ENCODE measurements around the gene OTOP2. TPM values are rescaled to one million over a fixed set of nuclear protein-coding genes. Genes with fewer than 3 reads are reported as not detected.
"Not testable (repeated sequence)": the region's sequence is repeated elsewhere in the genome, so short reads cannot be mapped to it uniquely, and the experiment has no call there.

The OTOP2 gene
- total RNA-seq, 1 donor from 2014 or later, result not detected

DNA sequence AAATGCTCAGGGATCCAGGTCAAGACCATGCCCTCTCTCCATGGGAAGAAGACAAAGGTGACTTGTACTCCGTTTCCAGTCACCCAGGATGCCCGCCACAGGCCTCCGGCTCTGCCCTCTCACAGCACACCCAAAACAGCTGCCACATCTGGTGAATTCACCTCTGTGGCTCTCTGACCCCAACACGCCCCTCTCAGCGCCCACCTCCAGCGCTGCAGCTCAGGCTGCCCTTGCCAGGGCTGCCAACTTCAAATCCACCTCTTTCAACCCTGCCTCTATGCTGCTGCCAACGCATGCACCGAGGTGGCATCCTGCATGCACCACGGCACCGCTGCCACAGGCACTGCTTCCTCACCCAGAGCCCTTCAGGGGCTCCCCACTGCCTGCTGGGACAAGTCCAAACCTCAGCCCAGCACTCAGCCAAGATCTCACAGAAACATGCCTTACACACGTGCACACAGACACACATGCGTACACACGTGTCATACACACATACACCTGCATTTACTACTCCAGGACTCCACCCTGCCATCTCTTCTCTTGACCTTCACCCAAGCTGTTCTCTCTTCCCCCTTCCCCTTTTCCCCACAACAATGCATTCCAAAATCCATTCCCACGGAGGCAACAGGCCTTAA is 41.0 kb downstream of the OTOP2 start:
- DNase-seq (ENCODE audit: low read depth), result no peak
- TF ChIP-seq, protein P1, sequence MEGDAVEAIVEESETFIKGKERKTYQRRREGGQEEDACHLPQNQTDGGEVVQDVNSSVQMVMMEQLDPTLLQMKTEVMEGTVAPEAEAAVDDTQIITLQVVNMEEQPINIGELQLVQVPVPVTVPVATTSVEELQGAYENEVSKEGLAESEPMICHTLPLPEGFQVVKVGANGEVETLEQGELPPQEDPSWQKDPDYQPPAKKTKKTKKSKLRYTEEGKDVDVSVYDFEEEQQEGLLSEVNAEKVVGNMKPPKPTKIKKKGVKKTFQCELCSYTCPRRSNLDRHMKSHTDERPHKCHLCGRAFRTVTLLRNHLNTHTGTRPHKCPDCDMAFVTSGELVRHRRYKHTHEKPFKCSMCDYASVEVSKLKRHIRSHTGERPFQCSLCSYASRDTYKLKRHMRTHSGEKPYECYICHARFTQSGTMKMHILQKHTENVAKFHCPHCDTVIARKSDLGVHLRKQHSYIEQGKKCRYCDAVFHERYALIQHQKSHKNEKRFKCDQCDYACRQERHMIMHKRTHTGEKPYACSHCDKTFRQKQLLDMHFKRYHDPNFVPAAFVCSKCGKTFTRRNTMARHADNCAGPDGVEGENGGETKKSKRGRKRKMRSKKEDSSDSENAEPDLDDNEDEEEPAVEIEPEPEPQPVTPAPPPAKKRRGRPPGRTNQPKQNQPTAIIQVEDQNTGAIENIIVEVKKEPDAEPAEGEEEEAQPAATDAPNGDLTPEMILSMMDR (conservative IDR thresholded peaks at IDR 0.05; ENCODE audit: low read depth, low read length), result no peak
- H3K4me3 ChIP-seq (ENCODE audit: low read depth, low read length), result no peak overlapping the region

DNA sequence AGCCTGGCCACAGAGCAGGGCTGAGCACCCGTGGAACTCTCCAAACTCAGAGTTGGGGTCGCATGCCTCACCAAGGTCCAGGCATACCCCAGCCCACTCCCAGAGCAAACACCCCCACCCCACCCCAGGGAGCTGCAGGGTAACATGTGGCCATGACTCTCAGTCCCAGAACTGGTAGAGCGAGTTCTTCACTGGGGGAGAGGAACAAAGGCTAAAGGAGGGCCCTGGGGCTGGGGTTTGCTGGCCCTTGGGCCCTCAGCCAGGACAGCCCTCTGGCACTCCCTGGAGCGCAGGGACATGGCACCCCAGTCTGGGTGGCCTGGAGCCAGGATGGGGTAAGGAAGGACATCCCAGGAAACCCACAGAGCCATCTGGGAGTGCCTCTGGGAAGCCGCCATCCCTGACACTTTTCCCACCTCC is 44.3 kb downstream of the OTOP2 start:
- no peak for DNase-seq (ENCODE audit: low read depth)
- TF ChIP-seq, protein P1 (conservative IDR thresholded peaks at IDR 0.05; ENCODE audit: low read depth, low read length), result no peak
- H3K4me3 ChIP-seq (ENCODE audit: low read depth, low read length), result no peak overlapping the region

DNA sequence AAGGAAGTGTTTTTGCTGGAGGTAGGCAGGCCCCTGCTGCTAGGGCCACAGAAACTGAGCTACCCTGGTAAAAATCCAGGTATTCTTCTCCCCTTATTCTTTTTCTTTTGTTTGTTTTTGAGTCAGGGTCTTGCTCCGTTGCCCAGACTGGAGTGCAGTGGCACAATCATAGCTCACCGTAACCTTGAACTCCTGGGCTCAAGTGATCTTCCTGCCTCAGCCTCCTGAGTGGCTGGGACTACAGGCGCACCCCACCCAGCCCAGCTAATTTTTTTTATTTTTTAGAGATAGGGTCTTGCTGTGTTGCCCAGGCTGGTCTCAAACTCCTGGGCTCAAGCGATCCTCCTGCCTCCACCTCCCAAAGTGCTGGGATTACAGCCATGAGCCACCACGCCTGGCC is 45.4 kb downstream of the OTOP2 start:
- not testable (repeated sequence) for DNase-seq (ENCODE audit: low read depth); H3K4me3 ChIP-seq (ENCODE audit: low read depth, low read length)

DNA sequence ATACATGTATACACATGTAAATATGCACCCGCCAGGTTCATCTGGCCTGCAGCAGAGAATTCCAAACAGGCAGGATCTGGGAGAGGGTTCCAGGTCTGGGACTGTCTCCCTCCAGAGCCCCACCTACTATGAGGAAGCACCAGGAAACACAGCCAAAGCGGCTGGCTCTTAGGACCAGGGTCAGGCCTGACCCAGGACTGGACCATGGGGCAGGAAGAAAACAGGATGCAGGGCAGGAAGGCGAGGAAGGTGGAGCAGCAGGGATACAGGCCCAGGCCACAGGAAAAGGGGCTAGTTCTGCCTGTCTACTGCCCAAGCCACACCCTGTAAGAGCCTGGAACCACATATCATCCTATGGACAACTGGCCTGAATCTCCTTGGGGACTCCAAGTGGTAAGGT is 46.3 kb downstream of the OTOP2 start:
- no peak overlapping the region for H3K4me3 ChIP-seq (ENCODE audit: low read depth, low read length)
- DNase-seq (ENCODE audit: low read depth), result no peak
- TF ChIP-seq, protein P1 (conservative IDR thresholded peaks at IDR 0.05; ENCODE audit: low read depth, low read length), result no peak

DNA sequence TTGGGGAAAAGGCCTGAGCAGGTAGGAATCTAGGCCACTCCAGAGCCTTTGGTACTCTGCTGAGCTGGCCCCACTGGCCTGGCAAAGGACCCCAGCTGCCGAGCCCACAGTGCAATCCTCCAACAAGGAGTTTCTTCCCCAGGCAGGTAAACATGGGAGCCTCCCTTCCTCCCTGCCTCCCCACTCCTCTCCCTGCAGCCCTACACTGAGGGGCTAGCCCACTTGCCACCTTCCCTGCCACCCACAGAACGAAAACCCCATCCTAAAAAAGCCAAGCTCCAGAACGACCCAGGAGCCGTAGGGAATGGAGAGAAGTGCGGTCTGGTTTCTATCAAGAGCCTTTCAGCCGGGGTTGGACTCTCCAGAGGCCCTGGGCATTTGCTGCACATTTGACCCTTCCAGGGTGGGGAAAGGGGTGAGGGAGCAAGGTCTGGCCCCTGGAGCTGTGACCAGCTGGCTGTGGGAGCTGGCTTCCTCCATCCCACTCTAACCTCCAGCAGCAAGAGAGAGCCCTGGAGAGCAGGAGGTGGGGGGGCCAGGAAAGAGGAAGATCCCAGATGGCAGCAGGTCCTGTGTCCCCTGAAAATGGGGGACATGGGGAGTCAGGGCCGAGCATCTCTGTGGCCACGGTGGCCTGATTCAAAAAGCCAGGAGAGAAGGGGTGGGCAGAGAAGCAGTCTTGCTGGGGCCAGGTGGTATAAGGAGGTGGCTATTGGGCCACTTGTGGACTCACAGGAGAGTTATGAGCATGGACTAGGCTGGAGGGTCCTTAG is 47.2 kb downstream of the OTOP2 start:
- DNase-seq (ENCODE audit: low read depth), result no peak
- H3K4me3 ChIP-seq (ENCODE audit: low read depth, low read length), result no peak overlapping the region
- TF ChIP-seq, protein P1 (conservative IDR thresholded peaks at IDR 0.05; ENCODE audit: low read depth, low read length), result no peak

DNA sequence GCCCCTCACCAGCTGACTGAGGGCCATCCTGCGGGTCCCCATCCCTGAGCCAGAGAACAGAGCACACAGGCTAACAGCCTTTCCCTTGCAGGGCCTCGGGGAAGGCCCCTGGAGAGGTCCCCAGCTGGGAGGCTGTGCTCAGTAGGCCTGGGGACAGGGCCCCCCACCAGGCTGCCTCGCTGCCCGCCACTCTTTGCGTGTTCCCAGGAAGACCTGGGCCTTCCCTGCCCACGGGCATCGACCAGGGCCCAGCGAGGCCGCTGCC is 47.7 kb downstream of the OTOP2 start:
- TF ChIP-seq, protein P1 (conservative IDR thresholded peaks at IDR 0.05; ENCODE audit: low read depth, low read length), result no peak
- H3K4me3 ChIP-seq (ENCODE audit: low read depth, low read length), result peak overlapping the region; percentile 59
- no peak for DNase-seq (ENCODE audit: low read depth)

DNA sequence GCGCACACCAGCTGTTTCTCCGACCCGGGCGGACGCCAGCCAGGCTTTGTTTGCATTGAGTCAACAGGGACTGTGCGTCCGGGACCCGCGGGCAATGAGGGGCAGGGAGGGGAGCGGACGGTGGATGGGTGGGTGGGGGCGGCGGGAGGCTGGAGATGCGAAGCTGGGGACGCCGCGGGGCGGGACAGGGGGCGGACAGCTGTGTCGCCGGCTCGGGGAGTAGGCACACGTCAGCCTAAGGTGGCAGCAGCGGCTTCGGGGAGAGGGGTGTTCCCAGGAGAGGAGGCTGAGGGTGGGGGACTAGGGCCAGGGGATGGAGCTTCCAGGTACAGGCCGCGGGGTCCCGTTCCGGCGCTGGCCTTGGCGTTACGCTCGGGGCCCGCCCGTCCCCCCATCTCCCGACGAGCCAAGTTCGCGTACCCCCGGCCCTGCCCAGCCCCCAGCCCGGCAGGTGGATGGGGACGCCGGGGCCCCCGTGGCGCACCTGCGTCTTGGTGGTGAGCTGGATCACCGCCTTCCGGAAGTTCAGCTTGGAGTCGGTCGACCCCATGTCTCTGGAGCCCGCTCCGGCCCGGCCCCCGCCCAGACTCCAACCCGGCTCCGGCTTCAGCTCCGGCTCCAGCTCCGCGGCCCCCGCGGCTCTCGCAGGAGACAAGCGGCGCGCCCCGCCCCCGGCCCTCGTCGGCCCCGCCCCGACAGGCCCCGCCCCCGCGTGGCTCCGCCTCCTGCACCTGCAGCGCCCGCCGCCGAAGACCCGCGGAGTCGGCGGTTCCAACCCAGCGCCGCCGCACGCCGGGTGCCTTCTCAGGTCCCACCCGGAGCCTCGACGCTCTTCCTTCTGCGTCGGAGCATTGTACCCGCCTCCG is 48.3 kb downstream of the OTOP2 start, which contains the start of gene HID1:
HID1 (minus strand) TSS at position 653 of the 866 bp plus-strand sequence; CDS start at position 550, 103 bp downstream.
- TF ChIP-seq, protein P1 (conservative IDR thresholded peaks at IDR 0.05; ENCODE audit: low read depth, low read length), result no peak
- DNase-seq (ENCODE audit: low read depth), result no peak
- peak within 1 kb of the TSS; percentile 59 for H3K4me3 ChIP-seq (ENCODE audit: low read depth, low read length)
